IMR-90 (cell line): ENCODE measurements around the gene VIPR2. TPM values are rescaled to one million over a fixed set of nuclear protein-coding genes. Genes with fewer than 3 reads are reported as not detected.

Source experiments
- ATAC-seq: fragments of 200-7000 bp; cut with Tn5 transposase; 2 replicates; pipeline ENCODE4 v1.9.1; 2020; ENCODE audit warnings: low read depth, mild to moderate bottlenecking, moderate library complexity
- BruUV-seq: library from RNA; stranded (reverse); fragments of 400-500 nt; replicated peaks from 2 replicates; lab custom pipeline; 2021; lab: Mats Ljungman, UMichigan
- CTCF ChIA-PET: fragments of 300-600 bp; formaldehyde crosslinking; extraction: SDS; loops from one replicate; lab custom pipeline; 2021; ENCODE audit warnings: antibody characterized with exemption; lab: Yijun Ruan, JAX
- POLR2A ChIA-PET: fragments of 300-600 bp; sonication (Branson Sonifier 250); formaldehyde crosslinking; loops from one replicate; lab custom pipeline; 2022; ENCODE audit warnings: antibody characterized with exemption; ENCODE audit not compliant: unreplicated experiment; lab: Charles Lee
- DNase-seq: peaks from one replicate; pipeline ENCODE4 v3.0.0; 2013
- H2AFZ ChIP-seq: replicated peaks from 2 replicates; pipeline ENCODE3; 2013; ENCODE audit warnings: low read length, mild to moderate bottlenecking; ENCODE audit not compliant: poor library complexity
- H2AK5ac ChIP-seq: 2 replicates; pipeline ENCODE4 v1.6.1; 2013; ENCODE audit warnings: low read depth, low read length, inconsistent platforms
- H2AK9ac ChIP-seq: replicated peaks from 2 replicates; pipeline ENCODE3; 2013; ENCODE audit warnings: mild to moderate bottlenecking, low read depth, low read length, moderate library complexity; ENCODE audit not compliant: poor library complexity
- H2BK120ac ChIP-seq: 2 replicates; pipeline ENCODE4 v1.6.1; 2013; ENCODE audit warnings: low read depth, low read length, inconsistent platforms
- H2BK15ac ChIP-seq: 3 replicates; pipeline ENCODE4 v1.6.1; 2013; ENCODE audit warnings: low read depth, low read length, inconsistent platforms
- H2BK20ac ChIP-seq: 2 replicates; pipeline ENCODE4 v1.6.1; 2013; ENCODE audit warnings: low read depth, mild to moderate bottlenecking, inconsistent platforms, low read length, moderate library complexity
- H2BK5ac ChIP-seq: 2 replicates; pipeline ENCODE4 v1.6.1; 2013; ENCODE audit warnings: mild to moderate bottlenecking, low read depth, low read length, inconsistent platforms; ENCODE audit not compliant: poor library complexity, severe bottlenecking
- H3K14ac ChIP-seq: replicated peaks from 2 replicates; pipeline ENCODE4 v1.6.1; 2013; ENCODE audit warnings: low read depth, low read length, inconsistent platforms
- H3K18ac ChIP-seq: 2 replicates; pipeline ENCODE4 v1.6.1; 2013; ENCODE audit warnings: low read depth, low read length, control low read depth
- H3K23ac ChIP-seq: 2 replicates; pipeline ENCODE4 v1.6.1; 2013; ENCODE audit warnings: low read depth, low read length, inconsistent platforms
- H3K27ac ChIP-seq: 2 replicates; pipeline ENCODE4 v1.5.1; 2013; ENCODE audit warnings: mild to moderate bottlenecking, control low read depth, low read length; ENCODE audit not compliant: insufficient read depth
- H3K27me3 ChIP-seq: 2 replicates; pipeline ENCODE4 v1.6.1; 2013; ENCODE audit warnings: low read length; ENCODE audit not compliant: control insufficient read depth, insufficient read depth
- H3K36me3 ChIP-seq: 2 replicates; pipeline ENCODE4 v1.6.1; 2013; ENCODE audit warnings: low read length, mixed read lengths; ENCODE audit not compliant: control insufficient read depth, insufficient read depth
- H3K4ac ChIP-seq: 2 replicates; pipeline ENCODE4 v1.6.1; 2013; ENCODE audit warnings: low read depth, low read length, inconsistent platforms
- H3K4me1 ChIP-seq: 2 replicates; pipeline ENCODE4 v1.6.1; 2013; ENCODE audit warnings: low read length, mixed read lengths; ENCODE audit not compliant: control insufficient read depth, insufficient read depth
- H3K4me2 ChIP-seq: 2 replicates; pipeline ENCODE4 v1.6.1; 2013; ENCODE audit warnings: low read depth, mild to moderate bottlenecking, control low read depth, low read length, moderate library complexity
- H3K4me3 ChIP-seq: 2 replicates; pipeline ENCODE4 v1.5.1; 2013; ENCODE audit warnings: low read depth, mild to moderate bottlenecking, control low read depth, low read length, moderate library complexity; ENCODE audit not compliant: insufficient read depth
- H3K56ac ChIP-seq: 2 replicates; pipeline ENCODE4 v1.6.1; 2013; ENCODE audit warnings: low read length, inconsistent platforms; ENCODE audit not compliant: insufficient read depth; ENCODE audit errors: extremely low read depth
- H3K79me1 ChIP-seq, 2 experiments: 2 replicates each; pipeline ENCODE4 v1.6.1; 2013; ENCODE audit warnings: low read length in 2 of 2, inconsistent platforms in 1 of 2, low read depth in 1 of 2
- H3K9ac ChIP-seq: 2 replicates; pipeline ENCODE4 v1.6.1; 2013; ENCODE audit warnings: low read depth, low read length, control low read depth
- H3K9me1 ChIP-seq: 2 replicates; pipeline ENCODE4 v1.6.1; 2013; ENCODE audit warnings: low read length, inconsistent platforms; ENCODE audit not compliant: insufficient read depth
- H3K9me3 ChIP-seq: 2 replicates; pipeline ENCODE4 v1.6.1; 2013; ENCODE audit warnings: low read length; ENCODE audit not compliant: control insufficient read depth, insufficient read depth
- H4K20me1 ChIP-seq: 2 replicates; pipeline ENCODE4 v1.6.1; 2013; ENCODE audit warnings: low read length, inconsistent platforms; ENCODE audit not compliant: insufficient read depth
- H4K5ac ChIP-seq: 2 replicates; pipeline ENCODE4 v1.6.1; 2013; ENCODE audit warnings: mild to moderate bottlenecking, low read depth, low read length, control low read depth
- H4K8ac ChIP-seq, 2 experiments: 2 replicates each; pipeline ENCODE4 v1.6.1; 2013; ENCODE audit warnings: low read depth in 2 of 2, low read length in 2 of 2, control low read depth in 1 of 2, inconsistent platforms in 1 of 2
- H4K91ac ChIP-seq: 2 replicates; pipeline ENCODE4 v1.6.1; 2013; ENCODE audit warnings: low read depth, low read length, inconsistent platforms; ENCODE audit not compliant: insufficient read depth
- CEBPB ChIP-seq: IDR thresholded peaks from 2 replicates; pipeline ENCODE4 v1.6.1; 2012; ENCODE audit warnings: low read depth, low read length, improper control_type of control experiment
- CHD1 ChIP-seq: IDR thresholded peaks from 2 replicates; pipeline ENCODE4 v1.6.1; 2012; ENCODE audit warnings: low read depth, low read length, improper control_type of control experiment
- CTCF ChIP-seq: conservative IDR thresholded peaks from 2 replicates; pipeline ENCODE4 v1.5.1; 2012; ENCODE audit warnings: mild to moderate bottlenecking, low read depth, low read length, improper control_type of control experiment
- ELK1 ChIP-seq: fragments of 150-350 bp; IDR thresholded peaks from 2 replicates; pipeline ENCODE4 v1.6.1; 2016; ENCODE audit warnings: low read depth, mild to moderate bottlenecking, low read length, moderate library complexity, borderline replicate concordance
- MAFK ChIP-seq: IDR thresholded peaks from 2 replicates; pipeline ENCODE4 v1.6.1; 2012; ENCODE audit warnings: low read depth, low read length, improper control_type of control experiment
- MAZ ChIP-seq: IDR thresholded peaks from 2 replicates; pipeline ENCODE4 v1.6.1; 2012; ENCODE audit warnings: low read depth, mild to moderate bottlenecking, low read length, improper control_type of control experiment, moderate library complexity, borderline replicate concordance
- NFE2L2 ChIP-seq: fragments of 150-350 bp; IDR thresholded peaks from 2 replicates; pipeline ENCODE4 v1.6.1; 2016; ENCODE audit warnings: low read depth, mild to moderate bottlenecking, low read length
- POLR2A ChIP-seq: IDR thresholded peaks from 2 replicates; pipeline ENCODE4 v1.6.1; 2012; ENCODE audit warnings: mild to moderate bottlenecking, low read depth, low read length
- RAD21 ChIP-seq: IDR thresholded peaks from 2 replicates; pipeline ENCODE4 v1.6.1; 2012; ENCODE audit warnings: low read length, improper control_type of control experiment
- RCOR1 ChIP-seq: IDR thresholded peaks from 2 replicates; pipeline ENCODE4 v1.6.1; 2012; ENCODE audit warnings: mild to moderate bottlenecking, low read length, improper control_type of control experiment; ENCODE audit not compliant: insufficient replicate concordance
- RFX5 ChIP-seq: IDR thresholded peaks from 2 replicates; pipeline ENCODE4 v1.8.0; 2012; ENCODE audit warnings: low read depth, mild to moderate bottlenecking, low read length, moderate library complexity
- SMC3 ChIP-seq: fragments of 150-350 bp; IDR thresholded peaks from 2 replicates; pipeline ENCODE4 v1.6.1; 2016; ENCODE audit warnings: low read depth, mild to moderate bottlenecking, antibody characterized with exemption, low read length, moderate library complexity
- USF2 ChIP-seq: fragments of 150-350 bp; IDR thresholded peaks from 2 replicates; pipeline ENCODE4 v1.6.1; 2017; ENCODE audit warnings: mild to moderate bottlenecking, antibody characterized with exemption, low read length, low read depth
- WGBS, 2 experiments: methylation state at CpG; one replicate each; pipeline versions ENCODE4 v1.1.5 to v1.1.7; 2013; ENCODE audit warnings: missing lambda C conversion rate in 2 of 2; ENCODE audit not compliant: insufficient read length in 1 of 2; ENCODE audit errors: extremely low coverage in 2 of 2; 5-methylcytosine and 5-hydroxymethylcytosine counted together
- dilution Hi-C: fragments of 300-500 bp; cut with HindIII; formaldehyde crosslinking; loops from one replicate; pipeline ENCODE4 v1.14.3; 2018; ENCODE audit warnings: low sequenced_read_pairs; ENCODE audit not compliant: unreplicated experiment
- in situ Hi-C: fragments of 300-500 bp; cut with MboI; formaldehyde crosslinking; loops from 3 replicates; pipeline ENCODE4 v1.14.3; 2019; ENCODE audit warnings: low sequenced_read_pairs, inconsistent platforms, mixed read lengths
- intact Hi-C: fragments of 100-400 bp; cut with micrococcal nuclease; formaldehyde crosslinking; loops from 2 replicates; pipeline ENCODE4 v1.10.0; 2022
- polyA plus RNA-seq, 3 experiments: library from polyadenylated mRNA; depleted of rRNA; stranded (reverse); fragments of >200 nt; gene quantifications; 2 replicates each; pipeline ENCODE4 v1.2.3, GENCODE V29; 2012; ENCODE audit warnings: low replicate concordance in 1 of 3
- total RNA-seq: library from RNA; depleted of rRNA; stranded (reverse); fragments of >200 nt; gene quantifications from 2 replicates; pipeline ENCODE4 v1.2.3, GENCODE V29; 2012

The VIPR2 gene
- total and polyA plus RNA-seq, 2 of the 4 experiments (the other 2 are of a cell fraction) = not detected

DNA sequence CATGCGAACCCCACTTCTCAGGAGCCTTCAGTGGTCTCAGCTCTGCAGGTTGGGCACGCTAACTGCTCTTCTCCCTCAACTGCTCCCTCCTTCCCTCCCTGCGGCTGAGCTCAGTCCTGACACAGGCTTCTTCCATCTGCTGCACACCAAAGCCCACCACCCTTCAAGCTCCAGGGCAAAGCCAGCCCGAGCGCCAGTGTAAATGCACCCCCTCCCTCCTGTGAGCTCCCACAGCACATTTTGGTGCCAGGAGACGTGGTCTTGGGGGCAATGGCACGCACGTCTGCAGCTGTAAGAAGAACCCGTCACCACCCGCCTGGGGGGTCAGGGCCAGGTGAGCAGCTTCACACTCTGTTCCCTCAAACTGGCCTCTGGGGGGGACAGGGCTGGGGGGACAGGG lies 15.9 kb downstream of the VIPR2 start:
- H3K9me1 ChIP-seq = no peaks in the 10 kb centered on the region
- DNase-seq (no peak), ATAC-seq (no peak)
- no peaks in the 10 kb centered on the region for H4K20me1 ChIP-seq
- H4K8ac ChIP-seq = no peak overlapping the region
- no peak overlapping the region for H2AFZ ChIP-seq
- TF ChIP-seq SMC3 (no peak), CTCF (no peak), CHD1 (no peak), ELK1 (no peak), RFX5 (no peak), CEBPB (no peak), NFE2L2 (no peak), RAD21 (no peak), USF2 (no peak), MAZ (no peak), RCOR1 (no peak), MAFK (no peak), POLR2A (no peak)
- in situ Hi-C loops (no loop called here), dilution Hi-C loops (no loop called here), intact Hi-C loops (no loop called here)
- peaks cover 20% of the 10 kb centered on the region for H3K9me3 ChIP-seq
- CTCF ChIA-PET = no interaction called here
- H3K27me3 ChIP-seq = no peaks in the 10 kb centered on the region
- H2BK20ac ChIP-seq = no peak overlapping the region
- H4K5ac ChIP-seq = no peak overlapping the region
- no peak overlapping the region for H3K56ac ChIP-seq
- POLR2A ChIA-PET = no interaction called here
- no peak overlapping the region for H2AK9ac ChIP-seq
- no peak overlapping the region for H2BK15ac ChIP-seq
- no peaks in the 10 kb centered on the region for H3K36me3 ChIP-seq
- H4K91ac ChIP-seq = no peak overlapping the region
- no peak overlapping the region for H3K27ac ChIP-seq
- H3K4me2 ChIP-seq = no peak overlapping the region
- H3K23ac ChIP-seq = no peak overlapping the region
- no peak overlapping the region for H2BK120ac ChIP-seq
- no peak overlapping the region for H2AK5ac ChIP-seq
- H2BK5ac ChIP-seq = no peak overlapping the region
- no peak overlapping the region for H3K14ac ChIP-seq
- H3K79me1 ChIP-seq = no peaks in the 10 kb centered on the region
- H3K4me1 ChIP-seq = no peaks in the 10 kb centered on the region
- no peak overlapping the region for H3K4me3 ChIP-seq
- no peak overlapping the region for H3K18ac ChIP-seq
- BruUV-seq = no TSS peak
- no peak overlapping the region for H3K4ac ChIP-seq
- H3K9ac ChIP-seq = no peak overlapping the region
- WGBS, 2 experiments = 60% methylated on average over 1 of the region's 10 CpGs; no CpG with 5 or more reads in 1 of the 2 experiments
